Esophagus muscularis mucosa (tissue), 3 donors: ENCODE results near the gene ARNT2.

Experiments used
- CTCF ChIP-seq, 3 experiments: fragments of 200-600 bp in 2 of 3; fragments of 450-650 bp in 1 of 3; sonication (generic) in 2 of 3; IDR thresholded peaks; one replicate each; pipeline ENCODE4 v1.5.1; 2017 to 2019; ENCODE audit warnings: antibody characterized with exemption in 3 of 3, mild to moderate bottlenecking in 2 of 3, moderate library complexity in 1 of 3
- POLR2AphosphoS5 ChIP-seq, 2 donors: sonication (generic); formaldehyde crosslinking; IDR thresholded peaks; one replicate each; pipeline ENCODE4 v1.6.1; 2017; ENCODE audit warnings: antibody characterized with exemption in 2 of 2

DNA sequence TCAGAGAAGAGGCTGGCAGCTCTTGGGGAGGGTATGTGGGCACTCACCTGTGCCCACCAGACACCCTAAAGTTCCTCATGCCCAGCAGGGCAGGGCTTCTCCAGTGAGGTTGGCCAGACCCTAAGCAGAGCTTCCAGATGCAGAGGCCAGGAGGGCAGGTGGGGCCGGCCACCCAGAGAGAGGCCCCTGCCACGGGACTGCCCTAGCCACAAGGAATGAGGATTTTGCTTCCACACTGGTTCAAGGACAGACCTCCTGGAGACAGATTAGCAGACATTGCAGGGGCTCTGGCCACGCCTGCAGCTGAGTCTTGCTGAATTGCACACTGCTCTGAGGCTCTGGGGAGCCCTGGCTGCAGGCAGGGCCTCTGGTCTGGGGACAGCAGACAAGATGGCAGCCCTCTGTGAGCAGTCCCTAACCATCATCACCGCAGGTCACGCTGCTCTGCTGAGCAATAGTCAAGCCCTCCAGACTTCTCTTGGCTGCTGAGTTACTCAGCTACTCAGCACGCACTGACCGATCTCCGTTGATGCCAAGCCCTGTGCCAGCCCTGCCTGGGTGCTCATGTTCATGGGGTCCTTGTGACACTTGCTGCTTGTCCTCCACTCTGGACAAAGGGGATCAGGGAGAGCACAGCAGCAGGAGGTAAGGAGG lies 173.5 kb downstream of the ARNT2 start:
- TF ChIP-seq CTCF (IDR thresholded peaks at IDR 0.05) (no peak), POLR2AphosphoS5 (IDR thresholded peaks at IDR 0.05) (no peak)
